Vagina (tissue), 2 donors: ENCODE measurements around the gene DGKH.

Experiments
- CTCF ChIP-seq, 3 experiments: fragments of 450-650 bp in 2 of 3; fragments of 200-600 bp in 1 of 3; sonication (generic) in 1 of 3; IDR thresholded peaks; one replicate each; pipeline ENCODE4 v1.5.1; 2017 to 2019; ENCODE audit warnings: antibody characterized with exemption in 3 of 3, mild to moderate bottlenecking in 2 of 3, moderate library complexity in 2 of 3
- POLR2A ChIP-seq, 2 donors: fragments of 450-650 bp; IDR thresholded peaks; one replicate each; pipeline ENCODE4 v1.6.1; 2017; ENCODE audit warnings: antibody characterized with exemption in 2 of 2, mild to moderate bottlenecking in 2 of 2, moderate library complexity in 2 of 2

- TF ChIP-seq CTCF (IDR thresholded peaks at IDR 0.05) (no peak), POLR2A (IDR thresholded peaks at IDR 0.05) (no peak)
These were observed 88.1 kb downstream of the DGKH start for GRCh38 chr13:42136518-42136917.
